K562 (cell line): ENCODE measurements around the gene CHTOP. TPM values are rescaled to one million over a fixed set of nuclear protein-coding genes. Genes with fewer than 3 reads are reported as not detected.

ENCODE experiments used
- ATF1 ChIP-seq, 2 experiments: fragments of 450-650 bp in 1 of 2; IDR thresholded peaks; 2 replicates each; pipeline ENCODE4 v1.6.1; 2016; ENCODE audit warnings: missing compliant biosample characterization in 1 of 2, missing genetic modification characterization in 1 of 2
- ESRRB ChIP-seq: fragments of 250-450 bp; sonication (Bioruptor Pico); IDR thresholded peaks from 2 replicates; pipeline ENCODE4 v1.5.0; 2020; ENCODE audit warnings: mild to moderate bottlenecking, moderate library complexity, borderline replicate concordance
- FOSL1 ChIP-seq: fragments of 200-800 bp; sonication (Bioruptor generic); conservative IDR thresholded peaks from 2 replicates; pipeline ENCODE4 v1.6.1; 2016; ENCODE audit warnings: missing genetic modification characterization, missing compliant biosample characterization
- FOXP1 ChIP-seq: sonication (generic); formaldehyde crosslinking; IDR thresholded peaks from 2 replicates; pipeline ENCODE4 v1.8.0; 2022; ENCODE audit warnings: mild to moderate bottlenecking, missing genetic modification reagents
- GABPB2 ChIP-seq: fragments of 250-450 bp; sonication (Bioruptor Pico); conservative IDR thresholded peaks from 2 replicates; pipeline ENCODE4 v1.5.1; 2021; ENCODE audit warnings: mild to moderate bottlenecking
- HDAC3 ChIP-seq: fragments of 450-650 bp; IDR thresholded peaks from 2 replicates; pipeline ENCODE4 v1.6.1; 2018; ENCODE audit warnings: borderline replicate concordance, mild to moderate bottlenecking, moderate library complexity; ENCODE audit not compliant: partially characterized antibody
- JUND ChIP-seq, 2 experiments: IDR thresholded peaks; 2 replicates in 1 of 2; 3 replicates in 1 of 2; pipeline ENCODE4 v1.6.1; 2011; ENCODE audit warnings: borderline replicate concordance in 2 of 2, low read depth in 2 of 2, low read length in 2 of 2, improper control_type of control experiment in 1 of 2, missing biosample characterization in 1 of 2, missing genetic modification characterization in 1 of 2, missing genetic modification reagents in 1 of 2
- KLF10 ChIP-seq: fragments of 250-450 bp; sonication (Bioruptor Pico); IDR thresholded peaks from 2 replicates; pipeline ENCODE4 v1.6.1; 2021; ENCODE audit warnings: matching md5 sums
- MXD1 ChIP-seq: fragments of 250-450 bp; sonication (Bioruptor Pico); IDR thresholded peaks from 2 replicates; pipeline ENCODE4 v1.8.0; 2021; ENCODE audit warnings: borderline replicate concordance, mild to moderate bottlenecking, moderate library complexity; ENCODE audit not compliant: poor library complexity, severe bottlenecking
- MYBL2 ChIP-seq, 2 experiments: fragments of 450-650 bp in 1 of 2; sonication (generic) in 1 of 2; formaldehyde crosslinking in 1 of 2; IDR thresholded peaks; 2 replicates each; pipeline versions ENCODE4 v1.6.1 to v1.8.1; 2017 to 2022; ENCODE audit warnings: borderline replicate concordance in 1 of 2, inconsistent platforms in 1 of 2, low read depth in 1 of 2, mild to moderate bottlenecking in 1 of 2, missing genetic modification reagents in 1 of 2, moderate library complexity in 1 of 2
- PHF20 ChIP-seq: fragments of 450-650 bp; IDR thresholded peaks from 2 replicates; pipeline ENCODE4 v1.6.1; 2018; ENCODE audit not compliant: partially characterized antibody
- RBM25 ChIP-seq: fragments of 200-400 bp; formaldehyde crosslinking; IDR thresholded peaks from 2 replicates; pipeline ENCODE4 v1.6.1; 2018; ENCODE audit warnings: low read length, low read depth, moderate library complexity; ENCODE audit not compliant: severe bottlenecking
- SMAD3 ChIP-seq: fragments of 450-650 bp; formaldehyde crosslinking; conservative IDR thresholded peaks from 2 replicates; pipeline ENCODE4 v1.4.0; 2020; ENCODE audit warnings: mild to moderate bottlenecking
- SMARCC2 ChIP-seq: fragments of 450-650 bp; IDR thresholded peaks from 2 replicates; pipeline ENCODE4 v1.6.1; 2017; ENCODE audit warnings: antibody characterized with exemption, moderate library complexity, mild to moderate bottlenecking, low read depth
- THRB ChIP-seq: fragments of 450-650 bp; formaldehyde crosslinking; conservative IDR thresholded peaks from 2 replicates; pipeline ENCODE4 v1.4.0; 2022; ENCODE audit warnings: mild to moderate bottlenecking, missing genetic modification characterization
- UBTF ChIP-seq, 2 experiments: IDR thresholded peaks; 2 replicates each; pipeline ENCODE4 v1.6.1; 2012; ENCODE audit warnings: improper control_type of control experiment in 2 of 2, low read depth in 2 of 2, low read length in 2 of 2, borderline replicate concordance in 1 of 2
- ZBTB26 ChIP-seq: fragments of 450-650 bp; formaldehyde crosslinking; IDR thresholded peaks from 2 replicates; pipeline ENCODE4 v1.4.0; 2022; ENCODE audit warnings: missing genetic modification characterization
- ZC3H11A ChIP-seq: IDR thresholded peaks from 2 replicates; pipeline ENCODE4 v1.6.1; 2012; ENCODE audit warnings: low read depth, low read length, improper control_type of control experiment
- ZC3H4 ChIP-seq: sonication (generic); formaldehyde crosslinking; IDR thresholded peaks from 2 replicates; pipeline ENCODE4 v1.9.0; 2021; ENCODE audit warnings: missing genetic modification reagents, borderline replicate concordance
- ZNF24 ChIP-seq: fragments of 450-650 bp; IDR thresholded peaks from 2 replicates; pipeline ENCODE4 v1.6.1; 2016
- ZNF3 ChIP-seq: fragments of 250-450 bp; sonication (Bioruptor Pico); IDR thresholded peaks from 2 replicates; pipeline ENCODE4 v1.5.0; 2021; ENCODE audit warnings: mild to moderate bottlenecking, moderate library complexity
- ZNF354B ChIP-seq: fragments of 250-450 bp; sonication (Bioruptor Pico); IDR thresholded peaks from 2 replicates; pipeline ENCODE4 v1.4.0; 2020
- polyA plus RNA-seq, 8 experiments: library from polyadenylated mRNA; depleted of rRNA in 4 of 8; stranded (reverse) in 5 of 8; unstranded in 3 of 8; fragments of >200 nt; fragmentation: Nextera tagmentation in 2 of 8; fragmentation: Illumina TruSeq in 1 of 8; extraction: Ambion mirVana in 2 of 8; extraction: Trizol in 1 of 8; gene quantifications; 2 replicates each; pipeline versions ENCODE4 v1.2.1 to v1.2.3, GENCODE V29; 2011 to 2014; ENCODE audit warnings: inconsistent platforms in 1 of 8, missing spikeins in 1 of 8
- total RNA-seq, 7 experiments: library from RNA; depleted of rRNA in 6 of 7; stranded (reverse); fragments of >200 nt in 6 of 7; fragmentation: Illumina TruSeq in 2 of 7; extraction: Trizol in 2 of 7; gene quantifications; 2 replicates each; pipeline versions ENCODE4 v1.2.1 to v1.2.3, GENCODE V29; 2011 to 2021; ENCODE audit warnings: low replicate concordance in 1 of 7

The CHTOP gene
- total and polyA plus RNA-seq, 9 of the 15 experiments (the other 6 are each of a cell fraction or from before 2014, with no cell fraction given) = 10.2 to 91.8 (median 60.8) TPM

GRCh38 chr1:153683854-153684253, 50.0 kb downstream of the CHTOP start (continued):
- TF ChIP-seq HDAC3 (no peak), ZBTB26 (no peak), KLF10 (CRISPR knock-in tag) (no peak), ZNF354B (no peak), ESRRB (CRISPR knock-in tag) (no peak), THRB (CRISPR knock-in tag) (no peak), SMAD3 (CRISPR knock-in tag) (no peak), FOXP1 (CRISPR knock-in tag) (no peak), RBM25 (no peak), ZC3H11A (no peak), PHF20 (no peak), UBTF (IDR thresholded peaks at IDR 0.05; ENCODE audit: borderline replicate concordance in 1 of 2, low read depth in 2 of 2, low read length in 2 of 2) (no peak), ZNF3 (CRISPR knock-in tag) (no peak), JUND (IDR thresholded peaks at IDR 0.05; ENCODE audit: borderline replicate concordance, low read depth, low read length) (peak; percentile 53; the same call in 1 of the 2 replicates), JUND (tag; IDR thresholded peaks at IDR 0.05; ENCODE audit: borderline replicate concordance, low read depth, low read length) (peak; percentile 63; the same call in 1 of the 3 replicates), MYBL2 (IDR thresholded peaks at IDR 0.05; ENCODE audit: low read depth) (no peak), MYBL2 (CRISPR knock-in tag; IDR thresholded peaks at IDR 0.05; ENCODE audit: borderline replicate concordance) (no peak), ZC3H4 (CRISPR knock-in tag) (no peak), FOSL1 (tag) (no peak), ATF1 (CRISPR knock-in tag; IDR thresholded peaks at IDR 0.05) (no peak), ATF1 (tag; IDR thresholded peaks at IDR 0.05) (0 out of 2 replicates have a peak, but pooled peaks have one; percentile 10), MXD1 (CRISPR knock-in tag) (no peak), SMARCC2 (no peak), GABPB2 (CRISPR knock-in tag) (no peak), ZNF24 (0 out of 2 replicates have a peak, but pooled peaks have one; percentile 35)
